LNCAP (cell line): ENCODE results near the gene OSBPL2.

Source experiments
- CTCF ChIP-seq: fragments of 450-650 bp; IDR thresholded peaks from 2 replicates; pipeline ENCODE4 v1.5.1; 2017; ENCODE audit warnings: mild to moderate bottlenecking

OSBPL2 gene

DNA sequence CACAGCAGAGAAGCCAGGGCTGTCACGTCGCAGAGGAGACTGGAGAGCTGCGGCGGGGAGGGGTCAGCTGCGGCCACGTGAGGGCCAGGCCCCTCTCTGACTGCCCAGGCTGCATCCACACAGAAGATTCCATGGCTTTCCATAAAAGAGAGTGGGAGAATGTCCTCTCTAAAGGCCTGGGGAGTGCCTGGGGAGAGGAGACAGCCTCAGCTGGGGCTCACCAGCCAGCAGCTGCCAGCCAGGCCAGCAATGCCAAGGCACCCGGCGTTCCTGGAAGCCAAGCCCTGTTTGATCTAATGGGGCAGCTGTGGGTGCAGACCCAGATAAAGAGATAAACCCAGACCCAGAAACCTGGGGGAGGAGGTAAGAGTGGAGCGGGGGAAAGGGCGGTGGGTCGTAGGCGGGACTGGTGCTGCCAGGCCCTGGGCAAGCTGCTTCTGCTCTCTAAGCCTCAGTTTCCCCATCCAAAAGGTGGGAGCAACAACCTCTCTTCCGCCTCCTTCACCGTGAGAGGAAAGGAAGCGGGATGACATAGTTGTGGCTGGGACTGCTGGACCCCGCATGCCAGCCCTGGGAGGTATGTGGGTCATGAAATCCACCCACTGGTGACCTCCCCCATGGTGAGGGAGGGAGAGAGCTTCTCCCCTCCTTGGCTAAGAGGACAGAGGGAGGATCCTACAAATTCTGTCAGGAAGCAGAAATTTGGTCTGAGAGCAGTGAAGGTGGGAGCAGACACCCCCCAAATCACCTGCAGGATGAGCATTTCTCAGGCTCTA is 3.1 kb upstream of the OSBPL2 start:
- no peak for TF ChIP-seq CTCF

- no peak for TF ChIP-seq CTCF
These were observed 2.6 kb upstream of the OSBPL2 start for GRCh38 chr20:62235777-62236157.

- TF ChIP-seq CTCF, result no peak
These were observed 2.1 kb upstream of the OSBPL2 start for GRCh38 chr20:62236200-62236599.

DNA sequence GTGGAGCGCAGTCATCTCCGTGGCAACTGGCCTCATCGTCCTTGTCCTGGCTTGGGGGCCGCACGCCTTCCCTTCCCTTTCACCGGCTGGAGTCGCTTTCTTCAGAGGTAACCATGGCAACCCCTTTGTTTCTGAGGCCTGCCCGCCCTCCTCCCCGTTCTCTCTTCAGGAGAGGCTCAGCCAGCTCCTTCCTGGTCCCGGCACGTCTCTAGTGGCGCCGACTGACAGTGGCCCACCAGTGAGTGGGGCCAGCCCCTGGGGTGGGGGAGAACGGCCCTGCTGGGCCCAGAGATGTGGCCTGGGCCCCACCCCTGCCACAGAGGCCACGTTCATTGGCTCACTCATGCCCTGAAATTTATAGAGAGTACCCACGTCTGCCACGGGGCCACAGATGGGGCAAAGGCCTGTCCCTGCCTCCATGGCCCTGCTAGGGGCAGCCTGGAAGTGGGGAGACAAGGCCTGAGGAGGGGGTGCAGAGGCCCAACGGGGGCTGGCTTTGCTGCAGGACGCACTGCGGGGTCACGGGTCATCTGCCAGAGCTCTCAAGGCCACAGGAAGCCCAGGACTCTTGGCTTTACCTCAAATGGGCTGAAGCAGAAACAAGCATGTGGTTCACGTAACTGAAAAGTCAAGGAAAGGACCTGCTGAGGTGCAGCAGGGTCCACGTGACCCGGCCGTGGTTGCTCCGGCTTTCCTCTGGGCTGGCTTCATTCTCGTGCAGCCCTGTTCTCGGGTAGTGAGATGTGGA is 1.4 kb upstream of the OSBPL2 start:
- no peak for TF ChIP-seq CTCF

DNA sequence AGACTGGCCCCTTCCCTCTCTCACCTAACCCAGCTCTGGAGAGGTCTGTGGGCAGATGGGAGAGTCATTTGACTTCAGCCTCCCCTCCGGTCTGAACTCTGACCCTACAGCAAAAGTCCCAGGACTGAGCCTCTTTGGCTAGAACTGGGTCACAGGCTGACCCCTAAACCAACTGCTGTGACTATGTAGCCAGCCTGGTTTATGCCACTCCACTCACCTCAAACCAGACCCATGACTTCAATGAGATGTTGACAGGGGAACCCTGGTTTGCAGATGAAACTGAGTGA is 864 bp upstream of the OSBPL2 start:
- no peak for TF ChIP-seq CTCF

DNA sequence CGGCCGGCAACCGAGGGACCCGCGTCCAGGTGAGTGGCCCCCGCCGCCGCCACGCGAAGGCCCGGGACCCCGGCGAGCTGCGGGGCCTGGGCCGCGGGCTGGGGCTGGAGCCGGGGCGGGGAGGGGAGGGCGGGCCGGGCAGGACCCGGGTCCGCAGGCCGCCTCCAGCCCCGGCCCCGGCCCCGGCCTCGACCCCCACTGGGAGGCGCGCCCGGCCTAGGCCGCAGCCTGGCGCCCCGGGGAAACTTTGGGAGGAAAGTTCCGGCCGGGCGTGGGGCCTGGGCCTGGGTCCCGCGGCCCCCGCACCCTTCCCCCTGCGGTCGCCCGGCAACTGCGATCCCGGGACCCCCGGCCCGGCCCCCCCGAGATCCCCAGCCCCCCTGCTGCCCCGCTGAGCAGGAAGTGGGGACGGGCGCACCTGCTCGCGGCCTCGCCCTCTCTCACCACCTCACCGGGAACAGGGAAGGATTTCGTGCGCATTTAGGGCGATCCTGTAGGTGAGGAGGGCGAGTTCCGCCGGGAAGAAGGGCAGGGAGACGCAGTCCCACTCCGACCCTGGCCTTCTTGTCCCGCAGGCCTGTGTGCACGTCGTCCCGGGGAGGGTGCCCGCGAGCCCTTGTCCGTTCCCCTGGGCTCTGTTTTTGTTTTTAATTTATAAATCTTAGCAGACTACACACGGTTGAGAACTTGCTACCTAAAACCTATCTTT is 402 bp downstream of the OSBPL2 start:
- TF ChIP-seq CTCF, result no peak

DNA sequence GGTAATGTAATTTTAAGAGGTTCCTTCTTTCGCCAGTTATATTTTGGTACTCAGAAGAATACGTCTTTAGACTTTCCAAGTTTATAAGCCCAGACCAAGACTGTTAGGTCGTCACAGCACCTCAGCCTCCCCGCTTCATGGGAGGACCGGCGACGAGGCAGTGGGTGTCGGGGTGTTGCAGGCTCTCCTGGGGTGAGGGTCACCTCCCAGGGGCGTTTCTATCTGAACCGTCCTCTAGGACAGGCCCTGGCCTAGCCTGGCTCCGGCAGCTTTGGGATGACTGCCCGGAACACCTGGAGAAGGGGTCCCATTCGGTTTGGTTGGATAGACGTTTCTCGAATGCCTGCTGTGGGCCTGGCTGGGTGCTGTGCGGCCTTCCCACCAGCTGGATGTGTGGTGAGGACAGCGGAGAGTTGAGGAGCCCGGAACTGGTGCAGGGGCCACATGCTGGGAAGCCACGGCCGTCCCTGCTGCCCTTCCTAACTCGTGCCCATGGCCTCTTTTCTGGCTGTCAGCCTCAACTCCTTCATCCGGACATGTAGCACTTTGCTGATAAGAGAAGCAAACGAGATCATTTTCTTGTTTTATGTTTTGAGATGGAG is 1.1 kb downstream of the OSBPL2 start:
- TF ChIP-seq CTCF, result no peak
